SK-N-SH (cell line): ENCODE data around the gene UNCX. TPM values are rescaled to one million over a fixed set of nuclear protein-coding genes. Genes with fewer than 3 reads are reported as not detected.

Experiments
- CTCF ChIA-PET: fragments of 300-600, 350-600 bp; formaldehyde crosslinking; extraction: SDS; loops from one replicate; lab custom pipeline; 2021; lab: Yijun Ruan, JAX
- POLR2A ChIA-PET: fragments of 350-600 bp; sonication (Branson Sonifier 250); formaldehyde crosslinking; extraction: SDS; loops from one replicate; lab custom pipeline; 2020; ENCODE audit warnings: antibody characterized with exemption, inconsistent platforms; lab: Yijun Ruan, JAX
- DNase-seq: peaks from one replicate; pipeline ENCODE4 v3.0.0; 2012
- H2AFZ ChIP-seq: fragments of 200-600 bp; sonication (generic); 2 replicates; pipeline ENCODE4 v1.8.1; 2016; ENCODE audit warnings: antibody characterized with exemption, mild to moderate bottlenecking, low read depth
- H3F3A ChIP-seq: fragments of 200-600 bp; sonication (generic); replicated peaks from 2 replicates; pipeline ENCODE3; 2016; ENCODE audit warnings: antibody characterized with exemption, mild to moderate bottlenecking; ENCODE audit not compliant: insufficient read depth
- H3K27ac ChIP-seq, 2 experiments: fragments of 200-500 bp in 1 of 2; fragments of 200-600 bp in 1 of 2; sonication (Bioruptor generic) in 1 of 2; sonication (generic), shearing (Covaris generic) in 1 of 2; 2 replicates each; pipeline versions ENCODE4 v1.5.1 to v1.6.1; 2014 to 2016; ENCODE audit warnings: low read depth in 2 of 2, inconsistent platforms in 1 of 2, low read length in 1 of 2, mild to moderate bottlenecking in 1 of 2, mixed read lengths in 1 of 2
- H3K27me3 ChIP-seq: fragments of 200-600 bp; sonication (generic), shearing (Covaris generic); 2 replicates; pipeline ENCODE4 v1.6.1; 2016; ENCODE audit warnings: mixed run types; ENCODE audit not compliant: insufficient read depth
- H3K36me3 ChIP-seq, 2 experiments: fragments of 200-500 bp in 1 of 2; fragments of 200-600 bp in 1 of 2; sonication (Bioruptor generic) in 1 of 2; sonication (generic) in 1 of 2; replicated peaks in 1 of 2; 2 replicates each; pipeline versions ENCODE3 to v1.5.1; 2014 to 2016; ENCODE audit warnings: low read length in 1 of 2, mild to moderate bottlenecking in 1 of 2; ENCODE audit not compliant: insufficient read depth in 2 of 2, control insufficient read depth in 1 of 2
- H3K4me1 ChIP-seq, 2 experiments: fragments of 200-500 bp in 1 of 2; fragments of 200-600 bp in 1 of 2; sonication (Bioruptor generic) in 1 of 2; sonication (generic), shearing (Covaris generic) in 1 of 2; 2 replicates each; pipeline versions ENCODE4 v1.5.1 to v1.6.1; 2014 to 2016; ENCODE audit warnings: low read depth in 1 of 2, low read length in 1 of 2, mixed run types in 1 of 2; ENCODE audit not compliant: insufficient read depth in 2 of 2, control insufficient read depth in 1 of 2
- H3K4me2 ChIP-seq: fragments of 200-600 bp; sonication (generic), shearing (Covaris generic); 2 replicates; pipeline ENCODE4 v1.6.1; 2017; ENCODE audit warnings: mixed run types
- H3K4me3 ChIP-seq, 2 experiments: fragments of 200-500 bp in 1 of 2; fragments of 200-600 bp in 1 of 2; sonication (Bioruptor generic) in 1 of 2; sonication (generic), shearing (Covaris generic) in 1 of 2; 2 replicates each; pipeline versions ENCODE4 v1.5.1 to v1.8.1; 2014 to 2016; ENCODE audit warnings: low read depth in 2 of 2, inconsistent platforms in 1 of 2, low read length in 1 of 2, mild to moderate bottlenecking in 1 of 2, mixed read lengths in 1 of 2, moderate library complexity in 1 of 2
- H3K79me2 ChIP-seq: fragments of 200-600 bp; sonication (generic); 2 replicates; pipeline ENCODE4 v1.8.1; 2017; ENCODE audit warnings: mild to moderate bottlenecking; ENCODE audit not compliant: insufficient read depth
- H3K9ac ChIP-seq: fragments of 200-600 bp; sonication (generic); 2 replicates; pipeline ENCODE4 v1.6.1; 2017; ENCODE audit warnings: mixed run types
- H3K9me2 ChIP-seq: fragments of 200-600 bp; sonication (generic); 2 replicates; pipeline ENCODE4 v1.6.1; 2017; ENCODE audit warnings: mixed run types
- H3K9me3 ChIP-seq: fragments of 200-600 bp; sonication (generic); 2 replicates; pipeline ENCODE4 v1.6.1; 2017; ENCODE audit warnings: mixed run types, mild to moderate bottlenecking, moderate library complexity
- H4K20me1 ChIP-seq: fragments of 200-600 bp; sonication (generic); 2 replicates; pipeline ENCODE4 v1.6.1; 2017; ENCODE audit warnings: mild to moderate bottlenecking, mixed run types; ENCODE audit not compliant: insufficient read depth
- ELF1 ChIP-seq: IDR thresholded peaks from 2 replicates; pipeline ENCODE4 v1.4.0; 2012
- FOSL2 ChIP-seq: IDR thresholded peaks from 2 replicates; pipeline ENCODE4 v1.4.0; 2012; ENCODE audit warnings: low read depth, mild to moderate bottlenecking, moderate library complexity, borderline replicate concordance
- GATA2 ChIP-seq: sonication (generic); formaldehyde crosslinking; IDR thresholded peaks from 2 replicates; pipeline ENCODE4 v1.5.0; 2020; ENCODE audit warnings: mild to moderate bottlenecking, missing genetic modification reagents
- MEF2A ChIP-seq: IDR thresholded peaks from 2 replicates; pipeline ENCODE4 v1.4.0; 2012; ENCODE audit warnings: low read depth, borderline replicate concordance
- MXI1 ChIP-seq: IDR thresholded peaks from 2 replicates; pipeline ENCODE4 v1.6.1; 2012; ENCODE audit warnings: mild to moderate bottlenecking, low read depth, low read length, improper control_type of control experiment
- RCOR1 ChIP-seq: fragments of 150-350 bp; IDR thresholded peaks from 2 replicates; pipeline ENCODE4 v1.6.1; 2017; ENCODE audit warnings: antibody characterized with exemption, low read length
- TAF1 ChIP-seq: IDR thresholded peaks from 2 replicates; pipeline ENCODE4 v1.6.1; 2012; ENCODE audit warnings: low read depth, mild to moderate bottlenecking, low read length, moderate library complexity, borderline replicate concordance
- TEAD4 ChIP-seq: IDR thresholded peaks from 2 replicates; pipeline ENCODE4 v1.4.0; 2012; ENCODE audit warnings: mild to moderate bottlenecking, borderline replicate concordance; ENCODE audit not compliant: insufficient read depth
- ZBTB33 ChIP-seq: IDR thresholded peaks from 2 replicates; pipeline ENCODE4 v1.4.0; 2012; ENCODE audit warnings: low read depth, borderline replicate concordance
- WGBS: methylation state at CpG from one replicate; pipeline ENCODE4 v1.1.6; 2017; ENCODE audit warnings: low lambda C conversion rate; 5-methylcytosine and 5-hydroxymethylcytosine counted together
- polyA plus RNA-seq, 3 experiments: library from polyadenylated mRNA; depleted of rRNA; stranded (reverse); fragments of >200 nt; gene quantifications; 2 replicates each; pipeline ENCODE4 v1.2.3, GENCODE V29; 2012
- TF ChIP-seq, protein P1 (sequence below): fragments of 150-350 bp; IDR thresholded peaks from 2 replicates; pipeline ENCODE4 v1.6.1; 2016; ENCODE audit warnings: mild to moderate bottlenecking, low read depth, low read length
- TF ChIP-seq, protein P2 (sequence below): IDR thresholded peaks from 2 replicates; pipeline ENCODE4 v1.4.0; 2012; ENCODE audit warnings: low read depth
- TF ChIP-seq, protein P3 (sequence below): IDR thresholded peaks from 2 replicates; pipeline ENCODE4 v1.4.0; 2012; ENCODE audit warnings: low read depth, borderline replicate concordance
- TF ChIP-seq, protein P4 (sequence below): fragments of 150-350 bp; IDR thresholded peaks from 2 replicates; pipeline ENCODE4 v1.6.1; 2017; ENCODE audit warnings: antibody characterized with exemption, low read length, low read depth, borderline replicate concordance

Gene UNCX
- polyA plus RNA-seq, 1 of the 3 experiments (the other 2 are of a cell fraction), result not detected

DNA sequence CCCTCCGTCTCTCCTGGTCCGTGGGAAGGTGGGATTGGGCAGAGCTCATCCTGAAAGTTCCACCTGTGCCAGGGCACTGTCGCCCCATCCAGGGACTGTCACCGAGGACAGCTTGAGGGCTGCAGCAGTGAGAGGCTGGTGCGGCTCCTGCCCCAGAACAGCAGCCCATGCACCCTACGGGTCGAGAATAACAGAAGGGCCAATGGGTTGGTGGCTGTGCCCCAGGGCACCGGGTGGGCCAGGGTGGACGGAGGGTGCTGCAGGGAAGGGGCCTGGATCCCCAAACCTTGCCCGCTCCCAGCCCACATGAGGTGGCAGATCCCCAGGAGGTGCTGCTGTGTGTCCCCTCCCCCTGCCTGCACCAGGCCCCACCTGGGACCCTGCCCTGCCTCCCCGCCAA, 23.9 kb downstream of the UNCX start:
- no peak for DNase-seq
- H2AFZ ChIP-seq, result no peak overlapping the region
- peaks cover 18% of the 10 kb centered on the region for H4K20me1 ChIP-seq
- no peak overlapping the region for H3K9ac ChIP-seq
- no peaks in the 10 kb centered on the region for H3K9me3 ChIP-seq
- no peaks in the 10 kb centered on the region for H3K79me2 ChIP-seq
- peaks cover 98% of the 10 kb centered on the region for H3K27me3 ChIP-seq
- no peak overlapping the region for H3K4me3 ChIP-seq
- H3K36me3 ChIP-seq, result no peaks in the 10 kb centered on the region
- no peak overlapping the region for H3K4me2 ChIP-seq
- TF ChIP-seq FOSL2 (no peak), GATA2 (CRISPR knock-in tag) (no peak), ZBTB33 (no peak), ELF1 (no peak), TAF1 (no peak), RCOR1 (no peak), MEF2A (no peak), MXI1 (no peak), TEAD4 (no peak)
- TF ChIP-seq, protein P1, sequence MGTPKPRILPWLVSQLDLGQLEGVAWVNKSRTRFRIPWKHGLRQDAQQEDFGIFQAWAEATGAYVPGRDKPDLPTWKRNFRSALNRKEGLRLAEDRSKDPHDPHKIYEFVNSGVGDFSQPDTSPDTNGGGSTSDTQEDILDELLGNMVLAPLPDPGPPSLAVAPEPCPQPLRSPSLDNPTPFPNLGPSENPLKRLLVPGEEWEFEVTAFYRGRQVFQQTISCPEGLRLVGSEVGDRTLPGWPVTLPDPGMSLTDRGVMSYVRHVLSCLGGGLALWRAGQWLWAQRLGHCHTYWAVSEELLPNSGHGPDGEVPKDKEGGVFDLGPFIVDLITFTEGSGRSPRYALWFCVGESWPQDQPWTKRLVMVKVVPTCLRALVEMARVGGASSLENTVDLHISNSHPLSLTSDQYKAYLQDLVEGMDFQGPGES, result no peak
- POLR2A ChIA-PET, result no interaction called here
- no peaks in the 10 kb centered on the region for H3K9me2 ChIP-seq
- no peaks in the 10 kb centered on the region for H3K4me1 ChIP-seq
- CTCF ChIA-PET, result interaction anchor here (0.7 to 7.8 kb wide), 5 partner anchors 31 to 217 kb away, joined by 3 to 60 read pairs (median 3); no protein-coding TSS in a partner anchor
- WGBS, result 12% methylated on average over 7 of the region's 11 CpGs
- no peaks in the 10 kb centered on the region for H3F3A ChIP-seq
- no peak overlapping the region for H3K27ac ChIP-seq

- Histone ChIP-seq H3K4me2 (no peak overlapping the region), H2AFZ (no peak overlapping the region), H3K9me2 (no peaks in the 10 kb centered on the region), H3K4me3 (no peak overlapping the region), H3K27ac (no peak overlapping the region), H3K79me2 (no peaks in the 10 kb centered on the region), H3K27me3 (peaks cover 98% of the 10 kb centered on the region), H4K20me1 (peaks cover 15% of the 10 kb centered on the region; the same call in 1 of the 2 replicates), H3K9ac (no peak overlapping the region), H3K36me3 (no peaks in the 10 kb centered on the region), H3K9me3 (no peaks in the 10 kb centered on the region), H3K4me1 (no peaks in the 10 kb centered on the region)
- CTCF ChIA-PET, result interaction anchor here (0.7 to 7.8 kb wide), 4 partner anchors 32 to 217 kb away, joined by 3 to 60 read pairs (median 4); no protein-coding TSS in a partner anchor
- 2% methylated on average over 11 of the region's 12 CpGs for WGBS
- POLR2A ChIA-PET, result no interaction called here
- no peak for DNase-seq
- TF ChIP-seq, protein P2, sequence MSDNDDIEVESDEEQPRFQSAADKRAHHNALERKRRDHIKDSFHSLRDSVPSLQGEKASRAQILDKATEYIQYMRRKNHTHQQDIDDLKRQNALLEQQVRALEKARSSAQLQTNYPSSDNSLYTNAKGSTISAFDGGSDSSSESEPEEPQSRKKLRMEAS, result no peak
- TF ChIP-seq, protein P3, sequence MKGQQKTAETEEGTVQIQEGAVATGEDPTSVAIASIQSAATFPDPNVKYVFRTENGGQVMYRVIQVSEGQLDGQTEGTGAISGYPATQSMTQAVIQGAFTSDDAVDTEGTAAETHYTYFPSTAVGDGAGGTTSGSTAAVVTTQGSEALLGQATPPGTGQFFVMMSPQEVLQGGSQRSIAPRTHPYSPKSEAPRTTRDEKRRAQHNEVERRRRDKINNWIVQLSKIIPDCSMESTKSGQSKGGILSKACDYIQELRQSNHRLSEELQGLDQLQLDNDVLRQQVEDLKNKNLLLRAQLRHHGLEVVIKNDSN, result no peak
- TF ChIP-seq, protein P4, sequence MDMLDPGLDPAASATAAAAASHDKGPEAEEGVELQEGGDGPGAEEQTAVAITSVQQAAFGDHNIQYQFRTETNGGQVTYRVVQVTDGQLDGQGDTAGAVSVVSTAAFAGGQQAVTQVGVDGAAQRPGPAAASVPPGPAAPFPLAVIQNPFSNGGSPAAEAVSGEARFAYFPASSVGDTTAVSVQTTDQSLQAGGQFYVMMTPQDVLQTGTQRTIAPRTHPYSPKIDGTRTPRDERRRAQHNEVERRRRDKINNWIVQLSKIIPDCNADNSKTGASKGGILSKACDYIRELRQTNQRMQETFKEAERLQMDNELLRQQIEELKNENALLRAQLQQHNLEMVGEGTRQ, result no peak
- TF ChIP-seq, all 33 proteins: peak for 0
- H3F3A ChIP-seq, result no peaks in the 10 kb centered on the region
These were observed 24.5 kb downstream of the UNCX start for GRCh38 chr7:1257221-1257620.
